ENCODE results near the gene RCBTB1.

DNA sequence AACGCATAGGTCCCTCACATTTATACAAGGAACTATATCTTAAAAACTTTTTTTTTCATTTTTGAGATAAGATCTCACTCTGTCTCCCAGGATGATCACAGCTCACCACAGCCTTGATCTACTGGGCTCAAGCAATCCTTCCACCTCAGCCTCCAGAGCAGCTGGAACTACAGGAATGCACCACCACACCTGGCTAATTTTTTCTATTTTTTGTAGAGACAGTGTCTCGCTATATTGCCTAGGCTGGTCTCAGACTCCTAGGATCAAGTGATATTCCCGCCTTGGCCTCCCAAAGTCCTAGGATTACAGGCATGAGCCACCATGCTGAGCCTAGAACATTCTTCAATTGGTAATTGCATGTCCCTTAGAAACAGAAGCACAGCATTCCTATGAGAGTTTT, 41.7 kb downstream of the RCBTB1 start:
- no peak for TF ChIP-seq SP1 (IDR thresholded peaks at IDR 0.05; ENCODE audit: low read depth, low read length)
- TF ChIP-seq CTCF (IDR thresholded peaks at IDR 0.05 in 2 of 3, conservative IDR thresholded peaks at IDR 0.05 in 1 of 3; ENCODE audit: control insufficient read depth in 2 of 3, extremely low read depth in 1 of 3, insufficient read depth in 1 of 3, low read depth in 3 of 3, low read length in 3 of 3): no peak
- no peak for TF ChIP-seq POLR2AphosphoS5 (IDR thresholded peaks at IDR 0.05; ENCODE audit: low read length)
- TF ChIP-seq CHD2 (IDR thresholded peaks at IDR 0.05; ENCODE audit: borderline replicate concordance, low read depth, low read length): no peak

All from GM12878 (cell line).